ENCODE results near the gene TAS2R42.

The TAS2R42 gene

DNA sequence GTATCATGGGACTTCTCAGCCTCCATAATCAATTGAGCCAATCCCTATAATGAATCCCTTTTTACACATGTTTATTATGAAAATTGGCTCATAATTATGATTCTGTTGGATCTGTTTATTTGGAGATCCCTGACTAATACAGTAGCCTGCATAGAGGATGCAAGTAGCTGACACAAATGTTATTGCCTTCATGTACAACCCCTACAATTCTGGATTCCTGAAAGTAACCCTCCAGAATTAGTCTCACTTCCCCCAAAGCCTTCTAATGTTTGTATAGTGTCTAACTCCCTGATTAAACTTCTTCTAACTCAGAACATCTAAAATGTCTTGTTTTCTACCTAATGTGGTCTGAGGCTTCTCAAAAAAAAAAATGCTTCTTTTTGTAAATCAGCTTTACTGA lies 22.4 kb downstream of the TAS2R42 start:
- Mint-ChIP-seq H3K36me3 (peaks cover 27% of the 10 kb centered on the region), H3K9me3 (ENCODE audit: low read depth) (no peaks in the 10 kb centered on the region), H3K4me3 (no peak overlapping the region), H3K27me3 (no peaks in the 10 kb centered on the region), H3K27ac (no peak overlapping the region), H3K4me1 (ENCODE audit: low read depth) (peaks cover 80% of the 10 kb centered on the region)

DNA sequence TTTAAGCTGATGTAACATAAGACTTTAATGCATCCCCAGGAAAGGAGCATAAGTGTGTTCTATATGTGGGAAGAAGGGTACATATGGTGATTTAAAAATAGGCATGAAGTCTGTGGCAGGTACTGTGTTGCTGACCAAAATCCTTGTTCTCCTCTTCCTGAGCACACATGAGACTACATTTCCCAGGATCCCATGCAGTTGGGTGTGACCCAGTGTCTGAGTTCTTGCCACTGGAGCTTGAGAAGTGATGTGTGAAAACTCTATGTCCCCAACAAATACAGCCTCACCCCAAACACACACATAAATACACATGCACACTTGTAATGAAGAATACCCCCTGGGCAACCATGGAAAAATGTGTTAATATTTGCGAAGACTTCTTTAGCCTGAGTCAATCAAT lies 24.2 kb downstream of the TAS2R42 start:
- H3K27ac Mint-ChIP-seq: no peak overlapping the region
- H3K9me3 Mint-ChIP-seq (ENCODE audit: low read depth): no peaks in the 10 kb centered on the region
- H3K4me3 Mint-ChIP-seq: no peak overlapping the region
- peaks cover 67% of the 10 kb centered on the region for H3K4me1 Mint-ChIP-seq (ENCODE audit: low read depth)
- H3K36me3 Mint-ChIP-seq: peaks cover 29% of the 10 kb centered on the region
- no peaks in the 10 kb centered on the region for H3K27me3 Mint-ChIP-seq

- no peaks in the 10 kb centered on the region for H3K27me3 Mint-ChIP-seq
- H3K36me3 Mint-ChIP-seq: peaks cover 33% of the 10 kb centered on the region
- H3K9me3 Mint-ChIP-seq (ENCODE audit: low read depth): peaks cover 8% of the 10 kb centered on the region
- no peak overlapping the region for H3K4me3 Mint-ChIP-seq
- H3K27ac Mint-ChIP-seq: no peak overlapping the region
- peaks cover 44% of the 10 kb centered on the region for H3K4me1 Mint-ChIP-seq (ENCODE audit: low read depth)
These were observed 27.8 kb downstream of the TAS2R42 start for GRCh38 chr12:11158885-11159444.

DNA sequence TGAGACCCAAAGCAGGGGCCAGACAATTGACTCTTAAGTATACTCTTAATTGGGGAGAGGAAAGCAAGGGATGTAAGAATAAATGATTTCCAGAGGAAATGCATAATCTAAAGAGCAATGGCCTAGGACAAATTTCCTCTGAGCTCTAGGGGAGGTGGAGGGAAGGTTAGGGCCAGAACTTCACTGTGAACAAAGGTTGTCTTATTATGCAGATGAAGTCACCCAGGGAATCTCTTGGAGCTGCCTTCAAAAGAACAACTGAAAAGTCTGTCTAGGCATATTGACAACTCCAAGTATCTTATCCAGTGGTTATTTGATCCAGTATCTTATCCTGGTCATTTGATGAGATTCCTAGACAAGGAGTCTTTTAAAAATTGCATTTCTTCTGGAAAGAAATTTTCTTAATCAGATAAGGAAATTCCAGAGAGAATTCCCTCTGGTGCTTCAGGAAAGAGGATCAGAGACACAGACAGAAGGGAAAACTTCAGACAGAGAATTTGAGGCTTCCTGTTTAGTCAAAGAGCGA lies 32.3 kb downstream of the TAS2R42 start:
- Mint-ChIP-seq H3K36me3 (peaks cover 38% of the 10 kb centered on the region), H3K4me1 (ENCODE audit: low read depth) (peaks cover 22% of the 10 kb centered on the region), H3K9me3 (ENCODE audit: low read depth) (peaks cover 8% of the 10 kb centered on the region), H3K27me3 (no peaks in the 10 kb centered on the region), H3K4me3 (no peak overlapping the region), H3K27ac (no peak overlapping the region)

DNA sequence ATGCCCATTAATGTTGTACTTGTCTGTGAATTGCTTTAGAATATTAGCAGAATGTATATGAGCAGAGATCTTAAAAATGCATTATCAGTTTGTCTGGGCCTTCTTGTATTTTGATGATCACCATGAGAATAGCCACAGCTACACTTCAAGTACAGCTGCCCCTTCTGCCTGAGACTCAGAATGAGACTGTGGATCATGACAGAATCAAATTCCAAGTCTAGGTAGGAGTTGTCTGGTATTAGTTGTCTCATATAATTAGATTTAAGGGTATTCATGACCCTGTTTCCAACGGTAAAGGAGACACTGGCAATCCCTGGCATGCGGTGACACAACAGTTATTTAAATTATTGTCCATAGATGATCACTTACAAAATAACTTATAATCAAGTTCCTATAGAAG lies 34.0 kb downstream of the TAS2R42 start:
- peaks cover 34% of the 10 kb centered on the region for H3K36me3 Mint-ChIP-seq
- H3K4me1 Mint-ChIP-seq (ENCODE audit: low read depth): peaks cover 15% of the 10 kb centered on the region
- no peak overlapping the region for H3K4me3 Mint-ChIP-seq
- peaks cover 8% of the 10 kb centered on the region for H3K9me3 Mint-ChIP-seq (ENCODE audit: low read depth)
- H3K27ac Mint-ChIP-seq: no peak overlapping the region
- no peaks in the 10 kb centered on the region for H3K27me3 Mint-ChIP-seq

- Mint-ChIP-seq H3K9me3 (ENCODE audit: low read depth) (peaks cover under 1% of the 10 kb centered on the region), H3K27ac (no peak overlapping the region), H3K4me1 (ENCODE audit: low read depth) (peaks cover 9% of the 10 kb centered on the region), H3K4me3 (no peak overlapping the region), H3K36me3 (peaks cover 25% of the 10 kb centered on the region), H3K27me3 (no peaks in the 10 kb centered on the region)
These were observed 35.9 kb downstream of the TAS2R42 start for GRCh38 chr12:11150832-11151231.

GRCh38 chr12:11147420-11147819 lies 39.3 kb downstream of the TAS2R42 start:
- H3K9me3 Mint-ChIP-seq (ENCODE audit: low read depth): peaks cover 7% of the 10 kb centered on the region
- H3K36me3 Mint-ChIP-seq: peaks cover 30% of the 10 kb centered on the region
- no peaks in the 10 kb centered on the region for H3K27me3 Mint-ChIP-seq
- H3K4me3 Mint-ChIP-seq: no peak overlapping the region
- peaks cover 6% of the 10 kb centered on the region for H3K4me1 Mint-ChIP-seq (ENCODE audit: low read depth)
- no peak overlapping the region for H3K27ac Mint-ChIP-seq

DNA sequence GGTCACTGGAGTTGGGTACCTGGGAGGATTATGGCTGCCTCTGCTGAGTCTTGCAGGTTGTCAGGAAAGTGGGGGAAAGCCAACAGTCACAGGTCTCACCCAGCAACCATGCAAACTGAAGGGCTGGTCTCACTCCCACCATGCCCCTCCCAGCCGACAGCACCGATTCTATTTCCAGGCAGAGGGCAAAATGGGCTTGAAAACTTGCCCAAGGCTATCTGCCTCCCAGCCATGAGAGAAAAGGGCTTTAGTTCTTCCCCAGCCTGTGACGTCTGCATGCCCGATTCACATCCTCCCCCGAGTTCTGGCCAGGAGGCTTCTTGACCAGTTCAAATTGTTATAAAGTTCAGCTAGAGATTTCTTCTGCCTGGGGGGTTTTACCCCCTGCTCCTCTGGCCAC lies 42.4 kb downstream of the TAS2R42 start:
- Mint-ChIP-seq H3K4me3 (no peak overlapping the region), H3K27me3 (no peaks in the 10 kb centered on the region), H3K4me1 (ENCODE audit: low read depth) (peaks cover 18% of the 10 kb centered on the region), H3K9me3 (ENCODE audit: low read depth) (peaks cover 7% of the 10 kb centered on the region), H3K36me3 (peaks cover 34% of the 10 kb centered on the region), H3K27ac (no peak overlapping the region)

GRCh38 chr12:11143352-11143751 lies 43.4 kb downstream of the TAS2R42 start:
- H3K9me3 Mint-ChIP-seq (ENCODE audit: low read depth): peaks cover 7% of the 10 kb centered on the region
- H3K27me3 Mint-ChIP-seq: no peaks in the 10 kb centered on the region
- H3K36me3 Mint-ChIP-seq: peaks cover 34% of the 10 kb centered on the region
- H3K4me3 Mint-ChIP-seq: no peak overlapping the region
- H3K4me1 Mint-ChIP-seq (ENCODE audit: low read depth): peaks cover 21% of the 10 kb centered on the region
- no peak overlapping the region for H3K27ac Mint-ChIP-seq

GRCh38 chr12:11136075-11136474 lies 50.7 kb downstream of the TAS2R42 start:
- Mint-ChIP-seq H3K4me1 (ENCODE audit: low read depth) (peaks cover 51% of the 10 kb centered on the region), H3K27ac (no peak overlapping the region), H3K4me3 (no peak overlapping the region), H3K9me3 (ENCODE audit: low read depth) (no peaks in the 10 kb centered on the region), H3K27me3 (no peaks in the 10 kb centered on the region), H3K36me3 (peaks cover 16% of the 10 kb centered on the region)
